HG03571 (cell line): ENCODE data around the gene INPP5E.

Source experiments
- ATAC-seq: cut with Tn5 transposase; IDR thresholded peaks from one replicate; pipeline ENCODE4 v1.9.1; 2021; ENCODE audit not compliant: unreplicated experiment

Gene INPP5E

GRCh38 chr9:136451221-136451877 lies 11.7 kb upstream of the INPP5E start:
- ATAC-seq: no peak

GRCh38 chr9:136448655-136449054 lies 9.0 kb upstream of the INPP5E start:
- no peak for ATAC-seq

GRCh38 chr9:136447173-136447778 lies 7.6 kb upstream of the INPP5E start:
- ATAC-seq: no peak

GRCh38 chr9:136445799-136446198 lies 6.2 kb upstream of the INPP5E start:
- ATAC-seq: no peak

GRCh38 chr9:136444102-136444501 lies 4.5 kb upstream of the INPP5E start:
- no peak for ATAC-seq

- ATAC-seq: no peak
Measured at GRCh38 chr9:136443687-136444086, 4.0 kb upstream of the INPP5E start.

GRCh38 chr9:136443087-136443486 lies 3.4 kb upstream of the INPP5E start:
- ATAC-seq: no peak

- ATAC-seq: no peak
Measured at GRCh38 chr9:136442265-136442664, 2.6 kb upstream of the INPP5E start.

- ATAC-seq: no peak
Measured at GRCh38 chr9:136441681-136442245, 2.1 kb upstream of the INPP5E start.

GRCh38 chr9:136441191-136441680 lies 1.6 kb upstream of the INPP5E start:
- no peak for ATAC-seq

- ATAC-seq: peak; percentile 37
Measured at GRCh38 chr9:136438548-136439480, 831 bp downstream of the INPP5E start.

GRCh38 chr9:136437839-136438547 lies 1.7 kb downstream of the INPP5E start:
- no peak for ATAC-seq

- ATAC-seq: no peak
Measured at GRCh38 chr9:136437430-136437829, 2.2 kb downstream of the INPP5E start.

- no peak for ATAC-seq
Measured at GRCh38 chr9:136436055-136436634, 3.5 kb downstream of the INPP5E start.

- no peak for ATAC-seq
Measured at GRCh38 chr9:136434580-136435169, 5.0 kb downstream of the INPP5E start.

- ATAC-seq: no peak
Measured at GRCh38 chr9:136433849-136434579, 5.6 kb downstream of the INPP5E start.

GRCh38 chr9:136433043-136433715 lies 6.5 kb downstream of the INPP5E start:
- ATAC-seq: no peak

- no peak for ATAC-seq
Measured at GRCh38 chr9:136432591-136432990, 7.1 kb downstream of the INPP5E start.
